Fibroblast of pulmonary artery (primary cell): Measurements from ENCODE around the gene UGT1A8.
"Not testable (repeated sequence)": the region's sequence is repeated elsewhere in the genome, so short reads cannot be mapped to it uniquely, and the experiment has no call there.

ENCODE experiments used
- DNase-seq: peaks from one replicate; pipeline ENCODE4 v3.0.0-alpha.2; 2010; ENCODE audit warnings: low read depth
- H3K4me3 ChIP-seq: replicated peaks from 2 replicates; pipeline ENCODE4 v1.5.1; 2011; ENCODE audit warnings: low read depth, mild to moderate bottlenecking, control low read depth, low read length, moderate library complexity
- TF ChIP-seq, protein P1 (sequence below): IDR thresholded peaks from 2 replicates; pipeline ENCODE4 v1.5.1; 2011; ENCODE audit warnings: mild to moderate bottlenecking, control low read depth, low read length, inconsistent platforms; ENCODE audit errors: missing control alignments

The UGT1A8 gene

DNA sequence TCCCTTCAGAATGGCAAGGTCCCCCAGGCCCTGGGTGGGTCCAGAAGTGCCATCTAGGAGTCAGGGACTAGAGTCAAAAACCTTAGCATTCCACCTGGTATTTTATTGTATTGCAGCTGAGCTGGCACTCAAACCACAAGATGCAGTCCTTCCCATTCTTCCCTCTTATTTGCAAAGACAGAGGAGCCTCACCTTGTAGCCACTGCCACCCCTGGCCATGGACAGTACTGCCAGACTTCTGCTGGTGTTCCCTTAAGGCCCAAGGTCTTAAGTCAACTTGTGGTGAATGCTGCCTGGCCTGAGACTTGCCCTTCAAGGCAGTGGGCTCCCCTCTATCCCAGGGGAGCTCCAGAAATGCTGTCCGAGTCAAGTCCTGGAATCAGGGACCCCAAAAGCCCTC, 25.7 kb downstream of the UGT1A8 start:
- no peak overlapping the region for H3K4me3 ChIP-seq
- peak; percentile 17 for DNase-seq
- TF ChIP-seq, protein P1, sequence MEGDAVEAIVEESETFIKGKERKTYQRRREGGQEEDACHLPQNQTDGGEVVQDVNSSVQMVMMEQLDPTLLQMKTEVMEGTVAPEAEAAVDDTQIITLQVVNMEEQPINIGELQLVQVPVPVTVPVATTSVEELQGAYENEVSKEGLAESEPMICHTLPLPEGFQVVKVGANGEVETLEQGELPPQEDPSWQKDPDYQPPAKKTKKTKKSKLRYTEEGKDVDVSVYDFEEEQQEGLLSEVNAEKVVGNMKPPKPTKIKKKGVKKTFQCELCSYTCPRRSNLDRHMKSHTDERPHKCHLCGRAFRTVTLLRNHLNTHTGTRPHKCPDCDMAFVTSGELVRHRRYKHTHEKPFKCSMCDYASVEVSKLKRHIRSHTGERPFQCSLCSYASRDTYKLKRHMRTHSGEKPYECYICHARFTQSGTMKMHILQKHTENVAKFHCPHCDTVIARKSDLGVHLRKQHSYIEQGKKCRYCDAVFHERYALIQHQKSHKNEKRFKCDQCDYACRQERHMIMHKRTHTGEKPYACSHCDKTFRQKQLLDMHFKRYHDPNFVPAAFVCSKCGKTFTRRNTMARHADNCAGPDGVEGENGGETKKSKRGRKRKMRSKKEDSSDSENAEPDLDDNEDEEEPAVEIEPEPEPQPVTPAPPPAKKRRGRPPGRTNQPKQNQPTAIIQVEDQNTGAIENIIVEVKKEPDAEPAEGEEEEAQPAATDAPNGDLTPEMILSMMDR: peak; percentile 33

- H3K4me3 ChIP-seq, DNase-seq: not testable (repeated sequence)
These were observed 28.6 kb downstream of the UGT1A8 start for GRCh38 chr2:233646033-233646432.

GRCh38 chr2:233650981-233651380, 33.5 kb downstream of the UGT1A8 start:
- no peak for DNase-seq
- no peak overlapping the region for H3K4me3 ChIP-seq
- TF ChIP-seq, protein P1: no peak

- TF ChIP-seq, protein P1: no peak
- DNase-seq: no peak
- H3K4me3 ChIP-seq: no peak overlapping the region
These were observed 34.0 kb downstream of the UGT1A8 start for GRCh38 chr2:233651430-233651829.

DNA sequence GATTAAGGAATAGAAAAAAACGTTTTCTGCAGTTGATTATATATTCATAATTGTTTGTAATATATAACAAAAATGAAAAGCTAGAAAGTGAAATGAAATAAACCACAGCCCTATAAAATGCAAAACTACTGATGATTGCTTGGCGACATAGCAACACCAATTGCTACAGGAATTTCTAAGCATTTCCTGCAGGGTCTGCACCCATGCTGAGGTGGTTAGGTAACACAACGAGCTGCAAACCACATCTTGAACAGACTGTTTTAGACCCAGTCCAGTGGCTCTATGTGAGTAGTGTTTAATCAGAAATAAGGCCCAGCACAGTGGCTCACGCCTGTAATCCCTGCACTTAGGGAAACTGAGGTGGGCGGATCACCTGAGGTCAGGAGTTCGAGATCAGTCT, 37.1 kb downstream of the UGT1A8 start:
- TF ChIP-seq, protein P1: no peak
- DNase-seq: no peak
- no peak overlapping the region for H3K4me3 ChIP-seq

DNA sequence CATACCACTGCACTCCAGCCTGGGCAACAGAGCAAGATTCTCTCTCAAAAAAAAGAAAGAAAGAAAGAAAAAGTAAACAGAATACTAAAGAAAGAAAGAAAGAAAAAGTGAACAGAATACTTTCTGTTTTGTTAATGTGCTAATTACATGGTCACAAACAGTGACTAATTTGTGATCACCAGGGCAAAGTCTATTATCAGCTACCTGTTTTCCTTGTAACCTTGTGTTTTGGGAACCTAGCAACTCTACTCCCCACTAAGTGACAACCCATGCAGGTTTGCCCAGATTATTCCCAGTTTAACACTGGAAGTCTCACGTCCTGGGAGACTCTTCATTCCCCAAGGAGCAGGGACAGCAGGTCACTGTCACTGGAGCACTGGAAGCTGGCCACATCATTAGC, 37.6 kb downstream of the UGT1A8 start:
- TF ChIP-seq, protein P1: no peak

GRCh38 chr2:233655943-233656342, 38.5 kb downstream of the UGT1A8 start:
- not testable (repeated sequence) for H3K4me3 ChIP-seq, DNase-seq

More for the DNA sequence above, 37.6 kb downstream of the UGT1A8 start:
- no peak overlapping the region for H3K4me3 ChIP-seq
- no peak for DNase-seq

- TF ChIP-seq, protein P1: no peak
- no peak for DNase-seq
- no peak overlapping the region for H3K4me3 ChIP-seq
These were observed 39.0 kb downstream of the UGT1A8 start for GRCh38 chr2:233656443-233656842.
